ENCODE data around the gene PLXNA4.
"Not testable (repeated sequence)": the region's sequence is repeated elsewhere in the genome, so short reads cannot be mapped to it uniquely, and the experiment has no call there.

The PLXNA4 gene

DNA sequence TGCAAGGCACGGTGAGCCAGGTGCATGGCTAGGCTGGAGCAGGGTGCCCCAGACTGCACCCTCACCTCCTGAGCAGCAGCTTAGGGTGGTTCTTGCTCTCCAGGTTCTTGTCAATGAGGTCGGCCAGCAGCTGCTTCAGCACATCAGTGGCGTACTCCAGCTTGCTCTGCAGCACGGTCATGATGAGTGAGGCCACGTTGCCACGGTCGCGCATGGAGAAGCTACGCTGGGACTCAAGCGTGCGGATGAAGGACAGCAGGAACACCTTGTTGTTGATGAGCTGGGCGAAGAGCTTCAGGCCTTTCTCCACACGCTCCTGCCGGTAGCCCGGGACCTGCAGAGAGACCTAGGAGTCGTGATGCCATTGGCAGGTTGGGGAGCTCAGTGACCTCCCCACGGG lies 408.0 kb downstream of the PLXNA4 start:
- H3K9me3 Mint-ChIP-seq, result no peaks in the 10 kb centered on the region
- H3K4me1 Mint-ChIP-seq, result no peaks in the 10 kb centered on the region
- H3K27ac Mint-ChIP-seq, result no peak overlapping the region
- no peak overlapping the region for H3K4me3 Mint-ChIP-seq
- no peaks in the 10 kb centered on the region for H3K27me3 Mint-ChIP-seq
- no peaks in the 10 kb centered on the region for H3K36me3 Mint-ChIP-seq
- peak; percentile 10 for ATAC-seq

DNA sequence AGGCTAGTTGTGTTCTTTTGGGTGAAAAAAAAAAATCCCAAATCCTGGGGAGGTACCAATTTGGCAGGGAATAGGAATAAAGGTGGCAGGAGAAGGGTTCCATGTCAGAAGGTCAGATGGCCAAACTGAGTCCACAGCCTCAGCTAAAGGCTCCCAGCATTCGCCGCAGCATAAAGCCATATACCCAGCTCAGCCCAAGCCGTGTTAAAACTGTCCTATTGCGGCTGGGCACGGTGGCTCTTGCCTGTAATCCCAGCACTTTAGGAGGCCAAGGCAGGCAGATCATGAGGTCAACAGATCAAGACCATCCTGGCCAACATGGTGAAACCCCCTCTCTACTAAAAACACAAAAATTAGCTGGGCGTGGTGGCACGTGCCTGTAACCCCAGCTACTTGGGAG lies 410.6 kb downstream of the PLXNA4 start:
- H3K4me1 Mint-ChIP-seq, H3K9me3 Mint-ChIP-seq, H3K27me3 Mint-ChIP-seq, H3K36me3 Mint-ChIP-seq, ATAC-seq, H3K27ac Mint-ChIP-seq, H3K4me3 Mint-ChIP-seq: not testable (repeated sequence)

DNA sequence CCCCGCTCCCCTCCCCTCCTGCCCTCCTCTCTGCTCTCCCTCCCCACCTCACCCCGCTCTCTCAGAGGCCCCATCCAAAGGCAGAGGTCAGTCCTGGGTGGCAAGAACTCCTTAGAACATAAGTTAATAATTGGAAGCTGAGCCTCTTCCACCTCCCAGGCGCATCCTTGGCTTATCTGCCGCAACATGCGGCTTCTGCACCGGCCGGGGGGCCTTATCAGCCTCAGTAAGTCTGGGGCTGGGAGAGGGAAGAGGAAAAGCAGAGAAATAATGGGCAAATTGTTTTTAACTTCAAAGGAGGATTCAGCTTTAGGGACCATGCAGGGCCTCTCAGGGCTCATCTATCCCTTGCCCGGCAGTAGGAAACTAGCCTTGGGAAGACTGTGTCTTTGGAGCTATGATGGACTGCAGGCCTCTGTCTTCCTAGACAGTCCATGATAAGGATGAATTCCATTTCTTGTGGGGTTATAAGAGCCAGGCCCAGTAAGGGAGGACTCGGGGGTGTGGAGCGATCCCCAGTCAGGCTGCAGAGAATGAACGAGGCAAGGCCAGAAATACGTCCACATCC lies 411.6 kb downstream of the PLXNA4 start:
- no peak for ATAC-seq
- Mint-ChIP-seq H3K4me1 (no peaks in the 10 kb centered on the region), H3K27me3 (no peaks in the 10 kb centered on the region), H3K4me3 (no peak overlapping the region), H3K9me3 (no peaks in the 10 kb centered on the region), H3K36me3 (no peaks in the 10 kb centered on the region), H3K27ac (no peak overlapping the region)

DNA sequence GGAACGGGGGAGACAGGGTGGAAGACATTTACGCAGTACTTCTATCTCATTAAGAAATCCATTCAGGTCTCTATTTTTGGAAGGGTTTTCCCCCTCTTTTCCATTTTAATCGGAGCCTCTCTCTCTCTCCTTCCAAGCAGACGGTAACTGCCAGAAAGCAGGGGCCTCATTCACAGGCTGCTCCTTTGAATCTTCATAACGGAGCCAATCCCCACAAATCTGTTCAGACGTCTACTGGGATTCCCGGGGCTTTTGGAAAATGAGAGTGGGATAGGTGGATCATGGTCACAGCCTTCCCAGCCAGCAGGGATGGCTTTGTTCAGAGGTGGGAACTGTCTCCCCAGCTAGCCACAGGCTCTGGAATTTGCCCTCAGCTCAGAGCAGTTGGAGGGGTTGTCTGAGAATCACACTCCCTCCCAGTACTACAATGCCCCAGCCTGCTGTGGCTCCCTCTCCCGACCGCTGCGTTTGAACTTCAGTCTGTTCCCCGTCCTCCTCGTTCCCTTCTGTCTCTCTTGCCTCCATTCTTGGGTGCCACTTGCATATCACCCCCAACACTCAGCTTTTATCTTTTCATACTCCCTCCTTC lies 413.6 kb downstream of the PLXNA4 start:
- Mint-ChIP-seq H3K36me3 (no peaks in the 10 kb centered on the region), H3K9me3 (no peaks in the 10 kb centered on the region), H3K27ac (no peak overlapping the region), H3K4me3 (no peak overlapping the region), H3K4me1 (no peaks in the 10 kb centered on the region), H3K27me3 (no peaks in the 10 kb centered on the region)
- no peak for ATAC-seq

DNA sequence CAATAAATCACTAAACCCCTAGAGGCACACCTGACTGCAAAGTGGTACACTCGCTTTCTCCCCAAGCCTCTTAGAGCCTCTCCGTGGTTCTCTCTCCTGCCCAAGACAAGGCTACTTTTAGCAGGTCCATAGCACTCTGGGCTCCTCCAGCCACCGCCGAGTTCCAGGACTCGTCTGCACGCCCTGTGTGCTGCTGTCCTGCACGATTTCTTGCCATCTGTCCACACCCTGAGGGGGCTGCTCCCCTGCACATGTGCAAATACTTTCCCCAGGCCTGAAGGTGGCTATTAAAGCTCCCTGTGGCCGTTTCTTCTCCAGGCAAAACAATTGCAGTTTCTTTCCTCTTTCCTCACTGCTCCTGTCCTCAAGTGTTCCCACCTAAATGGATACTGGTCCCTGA lies 414.3 kb downstream of the PLXNA4 start:
- Mint-ChIP-seq H3K36me3 (no peaks in the 10 kb centered on the region), H3K27ac (no peak overlapping the region), H3K4me3 (no peak overlapping the region), H3K4me1 (no peaks in the 10 kb centered on the region), H3K9me3 (no peaks in the 10 kb centered on the region), H3K27me3 (no peaks in the 10 kb centered on the region)
- ATAC-seq, result no peak

DNA sequence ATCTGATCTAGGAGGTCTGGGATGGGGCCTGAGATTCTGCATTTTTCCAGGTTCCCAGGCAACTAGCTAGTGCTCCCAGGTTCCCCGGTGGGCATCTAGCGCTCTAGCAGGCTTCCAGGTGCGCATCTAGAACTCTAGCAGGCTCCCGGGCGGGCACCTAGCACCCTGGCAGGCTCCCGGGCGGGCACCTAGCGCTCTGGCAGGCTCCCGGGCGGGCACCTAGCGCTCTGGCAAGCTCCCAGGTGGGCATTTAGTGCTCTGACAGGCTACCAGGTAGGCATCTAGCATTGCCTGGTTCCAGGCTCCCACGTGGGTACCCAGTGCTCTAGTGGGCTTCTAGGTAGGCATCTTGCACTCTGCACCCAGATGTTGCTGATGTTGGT lies 414.7 kb downstream of the PLXNA4 start:
- H3K27ac Mint-ChIP-seq, result no peak overlapping the region
- no peaks in the 10 kb centered on the region for H3K9me3 Mint-ChIP-seq
- no peaks in the 10 kb centered on the region for H3K36me3 Mint-ChIP-seq
- H3K4me1 Mint-ChIP-seq, result no peaks in the 10 kb centered on the region
- H3K27me3 Mint-ChIP-seq, result no peaks in the 10 kb centered on the region
- H3K4me3 Mint-ChIP-seq, result no peak overlapping the region
- ATAC-seq, result no peak

DNA sequence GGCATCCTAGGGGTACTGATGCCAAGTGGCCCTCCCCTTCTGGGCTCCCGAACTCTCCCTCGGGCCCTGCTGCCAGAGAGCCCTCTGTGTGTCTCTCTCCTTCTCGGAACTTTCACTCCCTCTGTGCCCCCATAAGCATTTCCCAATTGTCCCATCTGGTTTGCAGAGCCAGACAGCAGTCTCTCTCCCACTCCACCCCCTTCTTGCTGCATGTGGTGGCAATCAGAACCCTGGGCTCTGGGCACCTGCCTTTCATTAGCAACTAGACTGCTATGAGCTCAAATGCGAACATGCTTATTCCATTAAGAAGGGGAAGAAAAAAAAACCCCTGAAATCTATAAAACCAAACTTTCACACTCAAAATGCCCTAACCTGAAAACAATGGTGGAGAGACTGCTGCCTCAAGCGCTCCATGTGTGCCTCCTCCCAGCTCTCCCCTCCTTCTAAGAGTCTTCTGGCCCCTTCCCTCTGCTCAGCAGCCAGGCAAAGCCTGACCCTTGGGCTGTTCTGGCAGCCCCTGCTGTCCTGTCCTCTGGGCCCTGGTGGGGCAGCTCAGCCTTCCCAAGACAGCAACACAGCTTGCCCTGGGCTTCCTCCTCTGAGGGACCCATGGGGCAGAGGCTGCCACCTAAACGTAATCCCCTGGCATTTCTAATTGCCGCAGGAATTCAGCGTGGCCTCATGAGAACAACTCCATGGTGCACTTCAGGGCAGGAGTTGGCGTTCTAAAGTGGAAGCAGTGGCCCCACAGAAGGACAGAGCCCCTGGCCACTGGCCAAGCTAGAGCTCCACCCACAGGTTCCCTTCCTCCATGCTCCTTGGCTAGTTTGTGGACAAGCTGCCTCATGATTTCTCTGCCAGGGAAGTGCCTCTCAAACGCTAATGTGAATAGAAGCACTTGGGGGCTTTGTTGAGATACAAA lies 415.4 kb downstream of the PLXNA4 start:
- Mint-ChIP-seq H3K27me3 (no peaks in the 10 kb centered on the region), H3K4me3 (no peak overlapping the region), H3K27ac (no peak overlapping the region), H3K4me1 (no peaks in the 10 kb centered on the region), H3K36me3 (no peaks in the 10 kb centered on the region), H3K9me3 (no peaks in the 10 kb centered on the region)
- ATAC-seq, result no peak

DNA sequence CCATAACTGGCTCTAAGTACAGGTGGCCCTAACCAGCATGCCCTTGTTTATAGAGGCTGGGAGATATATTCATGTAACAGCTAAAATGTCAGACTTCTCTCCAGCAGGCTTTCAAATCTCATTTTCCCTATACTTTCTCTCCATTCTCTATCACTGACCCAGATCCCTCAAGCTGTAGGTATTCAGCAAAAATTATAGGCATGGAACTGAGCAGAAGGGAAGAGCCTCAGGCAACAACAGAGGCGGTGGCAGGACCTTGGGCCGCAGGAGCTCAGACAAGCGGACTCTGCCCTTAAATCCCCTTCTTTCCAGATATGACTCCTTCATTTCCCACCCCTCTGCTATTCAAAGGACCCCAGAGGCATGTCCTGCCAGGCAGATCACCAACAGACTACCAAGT lies 417.4 kb downstream of the PLXNA4 start:
- no peak overlapping the region for H3K4me3 Mint-ChIP-seq
- H3K36me3 Mint-ChIP-seq, result no peaks in the 10 kb centered on the region
- peaks cover 8% of the 10 kb centered on the region for H3K27me3 Mint-ChIP-seq
- H3K4me1 Mint-ChIP-seq, result no peaks in the 10 kb centered on the region
- ATAC-seq, result no peak
- H3K9me3 Mint-ChIP-seq, result no peaks in the 10 kb centered on the region
- no peak overlapping the region for H3K27ac Mint-ChIP-seq

DNA sequence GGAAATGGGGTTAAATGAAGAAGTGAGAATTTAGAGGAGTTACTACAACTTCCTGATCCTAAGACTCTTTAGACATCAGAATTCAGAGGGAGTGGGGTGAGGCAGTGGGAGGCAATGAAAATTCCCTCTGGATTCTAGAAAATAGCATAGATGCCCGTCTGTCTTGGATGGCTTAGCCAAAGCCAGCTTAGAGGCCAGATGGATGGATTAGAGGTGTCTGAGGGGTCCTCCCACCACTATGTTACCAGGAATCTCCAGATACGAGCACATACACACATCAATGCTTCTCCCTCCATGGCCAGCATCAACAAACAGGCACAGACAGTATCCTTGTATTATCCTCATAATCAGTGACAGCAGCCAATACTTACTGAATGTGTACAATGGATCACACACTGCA lies 418.1 kb downstream of the PLXNA4 start:
- H3K4me3 Mint-ChIP-seq, result no peak overlapping the region
- no peak for ATAC-seq
- no peaks in the 10 kb centered on the region for H3K36me3 Mint-ChIP-seq

DNA sequence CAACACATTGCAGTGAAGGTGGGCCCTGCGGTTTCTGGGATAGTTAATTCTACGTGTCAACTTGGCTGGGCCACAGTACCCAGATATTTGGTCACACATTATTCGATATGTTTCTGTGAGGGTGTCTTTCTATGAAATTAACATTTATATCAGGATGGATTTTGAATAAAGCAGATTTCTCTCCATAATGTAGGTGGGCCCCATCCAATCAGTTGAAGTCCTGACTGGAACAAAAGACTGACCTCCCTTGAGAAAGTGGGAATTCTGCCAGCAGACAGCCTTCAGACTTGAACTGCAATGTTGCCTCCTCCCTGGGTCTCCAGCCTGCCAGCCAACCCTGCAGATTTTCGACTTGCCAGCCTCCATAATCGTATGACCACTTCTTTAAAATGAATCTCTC lies 420.6 kb downstream of the PLXNA4 start:
- peaks cover 3% of the 10 kb centered on the region for H3K9me3 Mint-ChIP-seq
- peaks cover 25% of the 10 kb centered on the region for H3K27me3 Mint-ChIP-seq
- no peaks in the 10 kb centered on the region for H3K36me3 Mint-ChIP-seq
- H3K4me1 Mint-ChIP-seq, result no peaks in the 10 kb centered on the region
- no peak overlapping the region for H3K27ac Mint-ChIP-seq
- no peak for ATAC-seq
- H3K4me3 Mint-ChIP-seq, result no peak overlapping the region

More for the DNA sequence above, 418.1 kb downstream of the PLXNA4 start:
- Mint-ChIP-seq H3K27ac (no peak overlapping the region), H3K4me1 (no peaks in the 10 kb centered on the region), H3K27me3 (peaks cover 11% of the 10 kb centered on the region), H3K9me3 (no peaks in the 10 kb centered on the region)

DNA sequence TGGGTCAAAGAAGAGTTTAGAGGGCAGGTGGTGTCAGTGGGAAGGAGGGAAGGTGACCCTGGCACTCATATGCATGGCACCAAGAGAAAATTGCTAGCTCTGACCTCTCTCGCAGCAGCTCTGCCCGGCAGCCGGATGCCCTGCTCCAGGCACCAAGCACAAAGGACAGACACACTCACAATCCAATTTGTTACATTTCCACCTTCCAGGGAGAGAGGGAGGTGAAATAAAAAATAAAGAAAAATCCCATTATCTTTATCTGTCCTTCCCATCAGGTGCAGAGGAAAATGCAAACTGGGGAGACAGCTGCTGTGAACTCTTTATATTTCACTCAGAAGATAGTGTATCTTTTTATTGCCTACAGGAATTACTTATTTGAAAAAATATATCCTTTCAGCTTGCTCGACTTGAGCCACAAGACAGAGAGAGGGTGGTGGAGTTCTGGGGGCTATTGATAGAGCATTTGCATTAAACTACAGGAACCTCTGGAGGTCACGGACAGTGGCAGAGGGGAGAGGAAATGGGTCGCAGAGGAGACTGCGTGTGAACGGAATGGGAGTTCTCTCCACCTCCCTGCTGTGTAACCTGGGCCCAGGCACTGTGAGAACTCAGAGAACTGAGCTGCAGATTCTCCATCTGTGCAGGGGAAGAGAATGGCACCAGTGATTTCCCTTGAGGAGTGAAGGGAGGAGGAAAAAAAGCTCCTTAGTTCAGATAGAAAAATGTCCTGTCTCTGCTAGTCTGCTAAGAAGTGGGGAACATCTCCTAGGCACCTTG lies 421.4 kb downstream of the PLXNA4 start:
- Mint-ChIP-seq H3K36me3 (no peaks in the 10 kb centered on the region), H3K4me1 (no peaks in the 10 kb centered on the region), H3K4me3 (no peak overlapping the region), H3K9me3 (peaks cover 3% of the 10 kb centered on the region), H3K27ac (no peak overlapping the region), H3K27me3 (peaks cover 34% of the 10 kb centered on the region)
- no peak for ATAC-seq

DNA sequence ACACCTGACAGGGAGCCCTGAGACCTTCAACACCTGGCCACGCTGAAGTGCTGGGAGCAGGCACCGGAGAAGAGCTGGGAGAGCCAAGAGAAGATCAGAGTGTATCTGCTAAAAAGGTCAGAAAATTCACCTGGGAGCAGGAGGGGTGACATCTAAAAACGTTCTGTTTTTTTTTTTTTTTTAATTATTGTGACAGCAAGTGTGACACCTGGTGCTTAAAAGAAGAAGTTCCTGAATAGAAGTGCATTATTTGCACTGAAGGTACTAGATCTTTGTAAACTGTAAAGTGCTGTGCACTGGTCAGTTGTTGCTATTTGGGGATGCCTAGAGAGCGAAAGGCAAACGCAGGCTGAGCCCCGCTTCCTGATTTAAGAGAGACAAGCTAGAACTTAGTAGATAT lies 422.0 kb downstream of the PLXNA4 start:
- H3K27ac Mint-ChIP-seq, result no peak overlapping the region
- no peaks in the 10 kb centered on the region for H3K4me1 Mint-ChIP-seq
- ATAC-seq, result no peak
- H3K36me3 Mint-ChIP-seq, result no peaks in the 10 kb centered on the region
- no peak overlapping the region for H3K4me3 Mint-ChIP-seq
- H3K27me3 Mint-ChIP-seq, result peaks cover 37% of the 10 kb centered on the region
- peaks cover 3% of the 10 kb centered on the region for H3K9me3 Mint-ChIP-seq

DNA sequence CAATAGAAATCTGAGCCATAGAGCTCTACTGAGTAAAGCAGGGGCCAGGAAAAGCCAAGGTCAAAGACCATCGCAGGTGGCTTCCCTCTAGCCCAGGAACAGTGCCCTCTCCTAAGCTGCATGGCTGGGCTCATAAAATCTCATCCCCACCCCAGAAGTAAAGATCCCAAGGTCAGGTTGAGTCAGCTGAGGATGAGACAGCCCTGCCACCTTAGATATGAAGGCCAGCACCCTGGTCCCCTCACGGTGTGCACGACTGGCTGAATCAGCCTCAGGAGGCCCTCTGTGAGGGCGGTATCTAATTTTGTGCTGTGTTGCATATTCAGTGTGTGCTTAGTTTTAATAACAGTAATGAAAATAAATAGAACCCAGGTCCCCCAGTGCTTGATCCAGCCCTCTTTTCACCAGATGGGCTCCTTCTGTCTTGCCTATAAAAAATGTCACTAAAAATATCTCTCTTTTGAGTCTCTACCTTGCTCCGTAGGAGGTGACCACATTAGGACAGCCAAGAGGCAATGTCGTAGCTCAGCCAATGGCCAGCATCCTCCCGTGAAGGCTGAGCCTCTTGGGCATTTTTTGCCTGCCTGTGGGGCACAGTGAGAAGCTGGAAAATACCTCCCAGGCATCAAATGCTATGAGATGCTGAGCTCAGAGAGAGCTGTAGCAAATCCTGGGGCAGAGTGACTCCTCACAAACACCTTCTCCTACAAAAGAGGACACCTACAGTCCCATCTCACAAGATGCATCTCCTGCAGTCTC lies 424.0 kb downstream of the PLXNA4 start:
- peaks cover 37% of the 10 kb centered on the region for H3K27me3 Mint-ChIP-seq
- no peaks in the 10 kb centered on the region for H3K36me3 Mint-ChIP-seq
- ATAC-seq, result no peak
- no peak overlapping the region for H3K27ac Mint-ChIP-seq
- peaks cover 3% of the 10 kb centered on the region for H3K9me3 Mint-ChIP-seq
- H3K4me1 Mint-ChIP-seq, result no peaks in the 10 kb centered on the region
- H3K4me3 Mint-ChIP-seq, result no peak overlapping the region

DNA sequence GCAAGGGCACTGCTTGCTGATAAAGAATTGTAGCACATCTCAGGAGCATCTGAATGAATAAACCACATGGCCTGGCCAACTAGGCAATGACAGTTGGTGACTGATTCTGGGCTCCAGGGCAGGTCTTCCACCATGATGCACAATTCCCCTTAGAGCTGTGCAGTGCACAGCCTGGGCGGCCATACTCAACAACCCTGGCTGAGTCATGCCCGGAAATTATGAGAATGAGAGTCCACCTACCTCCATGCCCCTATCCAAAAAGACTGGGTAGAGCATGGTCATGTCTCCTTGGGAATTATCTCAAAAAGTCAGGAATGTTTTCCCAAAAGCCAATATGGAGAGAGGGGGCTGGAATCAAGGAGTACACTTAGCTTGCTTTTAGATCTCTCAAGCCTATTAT lies 425.6 kb downstream of the PLXNA4 start:
- H3K27ac Mint-ChIP-seq, result no peak overlapping the region
- H3K4me3 Mint-ChIP-seq, result no peak overlapping the region
- peaks cover 3% of the 10 kb centered on the region for H3K9me3 Mint-ChIP-seq
- no peaks in the 10 kb centered on the region for H3K36me3 Mint-ChIP-seq
- peaks cover 37% of the 10 kb centered on the region for H3K27me3 Mint-ChIP-seq
- no peaks in the 10 kb centered on the region for H3K4me1 Mint-ChIP-seq
- no peak for ATAC-seq

Data from stimulated activated memory B cell treated with anti-CD40 and anti-IgM and Interleukin-4, amounts not matched to agents 10 μg/mL and 1 μg/mL and 100 μg/mL, for 72 hours (primary cell).